Measurements from ENCODE around the gene RFC4.
"Not testable (repeated sequence)": the region's sequence is repeated elsewhere in the genome, so short reads cannot be mapped to it uniquely, and the experiment has no call there.

Gene RFC4
- total RNA-seq: 7.3 to 15.0 (median 9.9) reads per million in 4 donors

- DNase-seq: peak; percentile 64 to 86 (median 77)
Observed at GRCh38 chr3:186806089-186807055, at the start of gene RFC4. TSS of gene RFC4 (minus strand) at chr3:186806482. CDS start at chr3:186804713, 1,769 bp downstream.

- DNase-seq: no peak
Observed at GRCh38 chr3:186854954-186855353, 48.7 kb upstream of the RFC4 start.

- DNase-seq: no peak
Observed at GRCh38 chr3:186854146-186854545, 47.9 kb upstream of the RFC4 start.

GRCh38 chr3:186852994-186853393 is 46.7 kb upstream of the RFC4 start:
- no peak for DNase-seq

- not testable (repeated sequence) for DNase-seq
Observed at GRCh38 chr3:186851835-186852234, 45.6 kb upstream of the RFC4 start.

GRCh38 chr3:186849374-186849975 is 43.2 kb upstream of the RFC4 start:
- peak in 1 of 5 donors; percentile 75 for DNase-seq

- DNase-seq: no peak
Observed at GRCh38 chr3:186847437-186847836, 41.2 kb upstream of the RFC4 start.

- DNase-seq: no peak
Observed at GRCh38 chr3:186845756-186846155, 39.5 kb upstream of the RFC4 start.

GRCh38 chr3:186844908-186845307 is 38.6 kb upstream of the RFC4 start:
- DNase-seq: no peak

GRCh38 chr3:186843039-186843432 is 36.8 kb upstream of the RFC4 start:
- no peak for DNase-seq

GRCh38 chr3:186842426-186843038 is 36.2 kb upstream of the RFC4 start, which contains the start of gene ADIPOQ:
TSS of gene ADIPOQ (plus strand) at chr3:186842710. CDS start at chr3:186853059, 10,349 bp downstream.
- no peak for DNase-seq

- no peak for DNase-seq
Observed at GRCh38 chr3:186841620-186842019, 35.3 kb upstream of the RFC4 start.

- DNase-seq: no peak
Observed at GRCh38 chr3:186839874-186840641, 33.8 kb upstream of the RFC4 start.

GRCh38 chr3:186832276-186832675 is 26.0 kb upstream of the RFC4 start:
- DNase-seq: no peak

GRCh38 chr3:186831798-186832197 is 25.5 kb upstream of the RFC4 start:
- DNase-seq: no peak

- no peak for DNase-seq
Observed at GRCh38 chr3:186828340-186828739, 22.1 kb upstream of the RFC4 start.

GRCh38 chr3:186826976-186827857 is 20.9 kb upstream of the RFC4 start:
- DNase-seq: peak; percentile 75 to 91 (median 82)

- no peak for DNase-seq
Observed at GRCh38 chr3:186826410-186826975, 20.2 kb upstream of the RFC4 start.

- no peak for DNase-seq
Observed at GRCh38 chr3:186825872-186826409, 19.7 kb upstream of the RFC4 start.

GRCh38 chr3:186825294-186825821 is 19.1 kb upstream of the RFC4 start:
- DNase-seq: peak in 1 of 5 donors; percentile 30

Measured in T-helper 1 cell (primary cell).